CD4-positive, alpha-beta T cell treated with Interleukin-15 for 4 hours (primary cell): ENCODE results near the gene TNFRSF19.

ENCODE experiments used
- DNase-seq: peaks from one replicate; pipeline ENCODE4 v3.0.0-alpha.2; 2020; ENCODE audit warnings: low spot score

TNFRSF19 gene

GRCh38 chr13:23629566-23630272, 59.5 kb downstream of the TNFRSF19 start:
- no peak for DNase-seq

DNA sequence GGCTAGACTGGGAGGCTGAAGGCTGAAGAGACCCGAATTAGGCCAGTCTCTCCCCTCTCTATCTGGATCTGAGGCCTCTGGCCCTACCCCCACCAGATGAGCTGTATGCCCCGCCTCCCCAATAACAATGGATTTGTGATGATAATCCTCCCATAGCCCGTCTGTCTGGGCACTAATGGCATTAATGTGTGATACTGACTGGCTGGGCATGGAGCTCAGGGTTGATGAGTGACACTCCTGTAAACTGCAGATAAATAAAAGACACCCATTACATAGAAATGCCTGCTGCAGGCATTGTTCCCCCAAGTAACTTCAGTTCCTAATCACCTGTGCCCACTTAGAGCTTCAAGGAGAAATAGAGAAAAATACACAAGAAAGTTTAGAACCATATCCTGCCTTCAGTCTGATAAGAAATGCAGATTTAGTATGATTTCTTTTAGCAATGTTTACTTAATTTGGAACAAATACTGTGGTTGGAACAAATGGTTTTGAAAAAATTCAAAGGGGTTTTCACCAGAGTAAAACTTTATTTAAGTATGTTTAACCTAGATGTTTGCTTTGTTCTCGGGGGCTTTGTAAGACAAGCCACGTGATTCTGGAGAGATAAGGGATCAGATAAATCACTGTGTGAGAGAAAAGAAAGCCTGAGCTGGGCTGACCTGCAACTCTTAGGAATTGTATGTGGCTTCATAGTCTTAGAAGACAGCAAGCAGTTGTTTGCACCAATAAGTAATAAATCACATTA, 60.3 kb downstream of the TNFRSF19 start:
- DNase-seq, result no peak

- no peak for DNase-seq
Observed at GRCh38 chr13:23631311-23632047, 61.3 kb downstream of the TNFRSF19 start.

- DNase-seq, result no peak
Observed at GRCh38 chr13:23632048-23632582, 61.9 kb downstream of the TNFRSF19 start.

- no peak for DNase-seq
Observed at GRCh38 chr13:23632741-23633140, 62.5 kb downstream of the TNFRSF19 start.

DNA sequence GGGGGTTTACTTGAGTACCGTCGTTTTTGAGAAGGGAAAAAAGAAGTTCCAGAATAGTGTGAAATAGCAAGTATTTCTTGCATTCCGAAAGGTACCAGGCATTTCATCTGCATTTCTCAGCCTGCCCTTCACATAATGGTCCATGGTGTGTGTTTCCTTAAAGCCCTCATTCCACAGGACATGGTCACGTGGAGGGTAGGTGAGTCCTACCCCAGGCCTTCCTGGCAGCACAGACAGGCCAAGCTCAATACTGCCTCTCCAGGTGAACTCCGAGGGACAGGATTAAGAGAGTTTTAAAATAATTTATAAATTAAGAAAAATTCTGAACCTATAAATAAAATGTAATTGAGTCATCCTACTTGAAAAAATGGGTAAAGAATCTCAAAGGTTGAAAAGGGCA, 64.7 kb downstream of the TNFRSF19 start:
- DNase-seq, result no peak

- no peak for DNase-seq
Observed at GRCh38 chr13:23636360-23636759, 66.1 kb downstream of the TNFRSF19 start.

DNA sequence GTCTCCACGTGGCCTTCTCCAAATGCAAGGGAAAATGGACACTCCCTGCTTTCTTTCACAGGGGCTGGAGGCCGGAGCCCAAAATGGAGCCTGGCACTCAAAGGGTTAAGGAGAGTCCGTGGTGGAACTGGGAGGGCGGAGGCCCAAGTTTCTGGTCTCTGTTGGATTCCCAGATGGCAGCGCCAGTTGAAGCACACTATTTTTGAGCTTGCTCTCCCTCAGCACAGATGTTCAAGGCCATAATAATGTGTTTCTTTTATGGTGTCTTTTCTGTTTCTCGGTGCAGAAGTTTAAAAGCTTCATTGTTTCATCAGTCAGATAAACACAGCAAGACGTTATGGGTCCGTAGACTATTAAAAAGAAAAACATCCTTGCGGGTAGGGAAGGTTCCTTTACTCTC, 67.6 kb downstream of the TNFRSF19 start:
- DNase-seq, result no peak

DNA sequence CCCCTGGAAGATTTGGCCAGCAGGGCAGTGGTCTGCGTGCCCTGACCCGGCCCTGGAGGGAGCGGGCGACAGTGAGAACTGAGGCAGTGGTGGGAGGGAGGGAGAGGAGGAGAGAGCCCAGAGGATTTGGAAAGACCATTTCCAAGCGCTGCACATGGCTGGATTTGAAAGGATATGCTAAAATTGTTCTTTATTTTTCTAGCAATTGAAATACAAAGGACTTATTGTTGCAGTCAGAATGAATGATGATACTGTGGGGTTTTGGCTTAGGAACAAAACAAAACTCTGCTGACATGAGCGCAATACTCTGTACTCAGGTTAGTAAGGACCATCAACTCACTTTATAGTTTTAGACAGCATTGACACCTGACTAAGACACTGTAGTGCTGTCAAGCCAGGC, 69.5 kb downstream of the TNFRSF19 start:
- DNase-seq, result no peak

- no peak for DNase-seq
Observed at GRCh38 chr13:23642110-23642509, 71.9 kb downstream of the TNFRSF19 start.

- DNase-seq, result no peak
Observed at GRCh38 chr13:23643338-23644125, 73.3 kb downstream of the TNFRSF19 start.

GRCh38 chr13:23644126-23644419, 73.9 kb downstream of the TNFRSF19 start:
- no peak for DNase-seq

- DNase-seq, result no peak
Observed at GRCh38 chr13:23644527-23645138, 74.4 kb downstream of the TNFRSF19 start.

DNA sequence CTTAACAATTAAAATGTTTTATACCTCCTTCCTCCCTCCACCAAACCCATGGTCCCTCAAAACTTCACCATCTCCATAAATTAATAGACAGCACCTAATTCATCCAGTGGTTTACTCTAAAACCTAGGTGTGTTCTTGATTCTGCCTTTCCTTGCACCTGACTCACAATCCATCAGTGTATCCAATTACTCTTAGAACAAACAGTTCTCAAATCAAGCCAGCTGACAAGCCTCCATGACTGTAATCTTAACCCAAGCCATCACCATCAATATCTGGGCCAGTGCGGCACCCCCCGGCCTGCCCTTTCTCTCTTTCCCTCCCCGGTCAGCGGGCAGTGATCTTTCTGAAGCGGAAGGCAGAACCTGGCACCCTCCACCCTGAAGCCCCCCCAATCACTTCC, 75.6 kb downstream of the TNFRSF19 start:
- no peak for DNase-seq

GRCh38 chr13:23651439-23651838, 81.2 kb downstream of the TNFRSF19 start:
- DNase-seq, result no peak

GRCh38 chr13:23651887-23652286, 81.7 kb downstream of the TNFRSF19 start:
- no peak for DNase-seq

GRCh38 chr13:23652909-23653726, 82.9 kb downstream of the TNFRSF19 start:
- DNase-seq, result no peak

GRCh38 chr13:23654111-23655110, 84.2 kb downstream of the TNFRSF19 start:
- no peak for DNase-seq

GRCh38 chr13:23655321-23655720, 85.1 kb downstream of the TNFRSF19 start:
- DNase-seq, result no peak
